ENCODE data around the gene AHR.
"Not testable (repeated sequence)": the region's sequence is repeated elsewhere in the genome, so short reads cannot be mapped to it uniquely, and the experiment has no call there.

Gene AHR

DNA sequence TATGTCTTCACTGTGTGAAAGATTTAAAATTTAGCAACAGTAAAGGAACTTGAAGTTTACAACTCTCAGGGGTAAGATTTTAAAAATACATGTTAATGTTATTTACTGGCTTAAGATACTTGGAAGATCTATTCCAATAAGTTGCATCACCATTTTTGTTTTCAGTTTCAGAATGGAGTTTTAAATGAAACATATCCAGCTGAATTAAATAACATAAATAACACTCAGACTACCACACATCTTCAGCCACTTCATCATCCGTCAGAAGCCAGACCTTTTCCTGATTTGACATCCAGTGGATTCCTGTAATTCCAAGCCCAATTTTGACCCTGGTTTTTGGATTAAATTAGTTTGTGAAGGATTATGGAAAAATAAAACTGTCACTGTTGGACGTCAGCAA, 44.3 kb downstream of the AHR start:
- DNase-seq, result no peak

DNA sequence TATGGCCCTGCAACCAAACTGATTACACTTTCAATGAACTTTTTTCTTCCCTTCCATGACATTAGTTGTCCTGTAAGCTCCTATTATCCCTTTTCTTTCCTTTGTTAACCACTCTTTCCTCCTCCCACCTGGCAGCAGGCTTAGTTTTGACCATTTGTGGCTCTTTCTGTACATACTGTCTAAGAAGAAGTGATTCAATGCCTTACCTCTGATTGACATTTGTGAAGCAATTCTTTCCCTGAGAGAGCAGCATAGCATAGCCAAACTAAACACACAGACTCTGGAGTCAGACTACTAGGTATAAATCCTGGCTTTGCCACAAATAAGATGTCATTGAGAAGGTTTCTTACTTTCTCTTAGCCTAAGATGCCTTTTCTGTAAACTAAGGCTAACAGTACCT, 48.9 kb downstream of the AHR start:
- DNase-seq, result no peak

DNA sequence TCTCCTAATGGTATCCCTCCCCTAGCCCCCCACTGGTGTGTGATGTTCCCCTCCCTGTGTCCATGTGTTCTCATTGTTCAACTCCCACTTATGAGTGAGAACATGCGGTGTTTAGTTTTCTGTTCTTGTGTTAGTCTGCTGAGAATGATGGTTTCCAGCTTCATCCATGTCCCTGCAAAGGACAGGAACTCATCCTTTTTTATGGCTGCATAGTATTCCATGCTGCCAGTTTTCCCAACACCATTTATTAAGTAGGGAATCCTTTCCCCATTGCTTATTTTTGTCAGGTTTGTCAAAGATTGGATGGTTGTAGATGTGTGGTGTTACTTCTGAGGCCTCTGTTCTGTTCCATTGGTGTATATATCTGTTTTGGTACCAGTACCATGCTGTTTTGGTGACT, 50.5 kb downstream of the AHR start:
- not testable (repeated sequence) for DNase-seq

DNA sequence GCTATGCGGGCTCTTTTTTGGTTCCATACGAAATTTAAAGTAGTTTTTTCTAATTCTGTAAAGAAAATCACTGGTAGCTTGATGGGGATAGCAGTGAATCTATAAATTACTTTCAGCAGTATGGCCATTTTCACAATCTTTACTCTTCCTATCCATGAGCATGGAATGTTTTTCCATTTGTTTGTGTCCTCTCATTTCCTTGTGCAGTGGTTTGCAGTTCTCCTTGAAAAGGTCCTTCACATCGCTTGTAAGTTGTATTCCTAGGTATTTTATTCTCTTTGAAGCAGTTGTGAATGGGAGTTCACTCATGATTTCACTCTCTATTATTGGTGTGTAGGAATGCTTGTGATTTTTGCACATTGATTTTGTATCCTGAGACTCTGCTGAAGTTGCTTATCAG, 51.9 kb downstream of the AHR start:
- not testable (repeated sequence) for DNase-seq

DNA sequence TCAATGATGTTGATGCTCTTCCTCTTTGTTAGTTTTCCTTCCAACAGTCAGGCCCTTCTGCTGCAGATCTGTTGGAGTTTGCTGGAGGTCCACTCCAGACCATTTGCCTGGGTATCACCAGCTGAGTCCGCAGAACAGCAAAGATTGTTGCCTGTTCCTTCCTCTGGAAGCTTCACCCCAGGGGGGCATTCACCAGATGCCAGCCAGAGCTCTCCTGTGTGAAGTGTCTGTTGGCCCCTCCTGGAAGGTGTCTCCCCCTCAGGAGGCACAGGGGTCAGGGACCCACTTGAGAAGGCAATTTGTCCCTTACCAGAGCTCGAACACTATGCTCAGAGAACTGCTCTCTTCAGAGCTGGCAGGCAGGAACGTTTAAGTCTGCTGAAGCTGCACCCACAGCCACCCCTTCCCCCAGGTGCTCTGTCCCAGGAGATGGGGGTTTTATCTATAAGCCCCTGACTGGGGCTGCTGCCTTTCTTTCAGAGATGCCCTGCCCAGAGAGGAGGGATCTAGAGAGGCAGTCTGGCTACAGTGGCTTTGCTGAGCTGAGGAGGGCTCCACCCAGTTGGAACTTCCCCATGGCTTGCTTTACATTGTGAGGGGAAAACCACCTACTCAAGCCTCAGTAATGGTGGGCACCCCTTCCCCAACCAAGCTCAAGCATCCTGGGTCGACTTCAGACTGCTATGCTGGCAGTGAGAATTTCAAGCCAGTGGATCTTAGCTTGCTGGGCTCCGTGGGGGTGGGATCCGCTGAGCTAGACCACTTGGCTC, 55.4 kb downstream of the AHR start:
- DNase-seq, result not testable (repeated sequence)

DNA sequence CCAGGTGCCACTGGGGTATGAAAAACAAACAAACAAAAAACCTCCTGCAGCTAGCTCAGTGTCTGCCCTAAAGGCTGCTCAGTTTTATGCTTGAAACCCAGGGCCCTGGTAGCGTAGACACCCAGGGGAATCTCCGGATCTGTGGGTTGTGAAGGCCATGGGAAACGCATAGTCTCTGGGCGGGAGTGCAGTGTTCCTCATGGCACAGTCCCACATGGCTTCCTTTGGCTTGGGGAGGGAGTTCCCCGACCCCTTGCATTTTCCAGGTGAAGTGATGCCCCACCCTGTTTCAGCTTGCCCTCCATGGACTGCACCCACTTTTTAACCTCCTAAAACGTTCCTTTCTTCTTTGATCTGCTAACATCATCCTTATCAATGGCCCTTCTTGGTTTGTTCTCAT, 56.0 kb downstream of the AHR start:
- no peak for DNase-seq

DNA sequence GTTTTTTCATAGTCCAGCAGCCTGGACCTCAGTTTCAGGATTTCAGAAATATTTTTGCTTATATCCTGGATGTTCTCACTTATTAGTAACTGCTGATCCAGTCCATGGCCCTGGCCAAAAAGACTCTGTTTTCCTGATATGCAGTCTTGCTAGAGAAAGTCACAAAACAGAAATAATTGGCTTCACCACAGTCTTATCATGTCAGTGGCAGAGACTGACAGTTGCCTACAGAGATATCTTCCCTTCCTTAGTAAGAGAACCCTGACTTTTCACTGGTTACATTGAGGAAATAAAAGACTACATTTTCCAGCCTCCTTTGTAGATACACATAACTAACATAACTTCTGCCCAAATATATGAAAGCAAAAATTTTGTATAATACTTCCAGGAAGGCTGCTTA, 56.6 kb downstream of the AHR start:
- no peak for DNase-seq

DNA sequence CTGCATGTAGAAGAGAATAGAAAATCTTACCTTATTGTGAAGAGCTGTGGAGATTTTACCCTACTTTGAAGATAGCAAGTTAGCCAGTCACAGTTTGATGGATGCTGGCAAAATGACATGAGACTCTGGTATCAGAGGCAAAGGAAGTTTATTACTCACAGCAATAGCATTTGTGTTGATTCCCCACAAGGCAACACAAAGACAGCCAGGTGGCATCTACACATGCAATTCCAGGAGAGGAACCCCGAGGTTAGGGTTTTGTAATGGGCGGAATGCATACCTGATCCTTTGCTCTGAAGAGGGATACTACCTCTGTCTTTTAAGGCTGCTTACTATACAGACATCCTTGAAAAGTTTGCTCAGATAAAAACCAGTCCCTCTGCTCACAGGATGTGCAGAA, 59.5 kb downstream of the AHR start:
- DNase-seq, result no peak

DNA sequence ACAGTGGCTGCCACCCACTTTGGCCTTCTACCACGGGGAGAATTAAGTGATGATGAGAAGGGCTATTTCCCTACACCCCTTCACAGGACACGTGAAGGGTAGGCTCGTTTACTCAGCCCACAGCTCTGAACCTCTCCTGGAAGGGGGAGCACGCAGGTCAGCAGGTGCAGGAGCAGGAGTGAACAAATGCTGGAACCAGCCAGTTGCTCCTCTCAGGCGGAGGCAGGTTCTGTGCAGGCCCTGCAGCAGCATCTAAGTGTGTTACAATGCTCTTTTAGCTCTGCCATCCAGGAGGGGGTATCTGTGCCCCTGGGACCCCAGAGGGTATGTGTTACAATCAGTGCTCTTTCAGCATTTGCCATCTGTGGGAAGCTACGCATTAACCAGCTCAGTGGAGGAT, 61.2 kb downstream of the AHR start:
- DNase-seq, result no peak

DNA sequence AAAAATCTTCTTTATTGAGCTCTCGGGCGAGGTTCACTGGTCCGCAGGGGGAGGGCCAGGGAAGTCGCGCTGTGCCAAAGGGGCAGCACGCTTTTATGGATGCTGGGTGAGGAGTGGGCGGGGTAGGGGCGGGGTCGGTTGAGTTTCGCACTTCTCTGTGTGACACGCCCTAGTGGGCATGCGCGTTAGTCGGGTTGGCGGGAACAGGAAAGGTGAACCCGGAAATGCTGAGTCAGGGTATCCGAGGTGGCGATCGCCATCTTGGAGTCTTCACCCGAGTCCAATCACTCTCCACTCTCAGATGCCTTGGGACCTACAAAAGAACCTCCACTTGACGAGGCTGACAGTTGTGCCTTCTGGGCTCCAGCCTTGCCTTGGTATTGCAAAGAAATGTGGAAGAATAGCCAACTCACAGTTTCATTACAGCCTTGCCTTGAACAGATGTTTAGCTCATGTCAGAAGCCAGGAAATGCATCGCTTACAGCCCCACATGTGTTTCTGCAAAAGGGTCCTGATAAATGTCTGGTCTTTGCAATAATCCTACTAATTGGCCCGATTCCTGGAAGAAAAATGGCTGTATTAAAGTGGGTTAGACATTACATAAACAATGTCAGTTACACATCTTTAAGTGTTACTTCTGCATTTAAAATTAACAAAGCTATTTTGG, 64.1 kb downstream of the AHR start:
- no peak for DNase-seq

DNA sequence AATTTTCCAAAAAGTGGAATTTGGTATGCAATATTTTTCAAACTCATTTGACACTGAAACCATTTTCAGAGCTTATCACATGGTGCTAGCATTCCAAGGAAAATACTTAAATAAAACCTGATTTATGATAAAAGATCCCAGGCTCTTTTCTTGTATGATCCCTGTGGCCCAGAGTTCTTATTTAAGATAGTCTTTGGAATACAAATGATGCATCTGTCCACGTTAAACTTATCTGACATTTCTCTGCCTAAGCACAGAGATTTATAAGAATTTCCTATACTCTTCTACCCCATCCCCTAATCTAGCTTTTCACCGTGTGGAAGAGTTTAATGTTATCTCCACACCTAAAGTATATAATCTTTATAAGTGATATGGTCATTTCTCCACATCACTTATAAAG, 66.2 kb downstream of the AHR start:
- DNase-seq, result no peak

DNA sequence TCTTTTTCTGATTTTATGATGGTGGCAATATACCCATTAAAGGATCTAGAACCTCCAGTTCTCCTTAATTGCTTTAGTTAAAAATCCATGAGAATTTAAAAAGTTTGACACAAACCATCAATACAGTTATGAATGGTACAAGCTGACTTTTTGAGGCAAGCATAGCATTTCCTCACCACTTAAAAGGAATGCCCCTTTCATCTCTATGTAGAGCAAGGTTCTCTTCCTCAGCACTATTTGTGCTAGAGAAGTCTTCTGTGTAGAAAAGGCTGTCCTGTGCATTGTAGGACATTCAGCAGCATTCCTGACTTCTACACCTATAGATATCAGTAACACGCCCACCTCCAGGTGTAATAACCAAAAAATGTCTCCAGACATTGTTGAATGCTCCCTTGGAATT, 67.3 kb downstream of the AHR start:
- no peak for DNase-seq

DNA sequence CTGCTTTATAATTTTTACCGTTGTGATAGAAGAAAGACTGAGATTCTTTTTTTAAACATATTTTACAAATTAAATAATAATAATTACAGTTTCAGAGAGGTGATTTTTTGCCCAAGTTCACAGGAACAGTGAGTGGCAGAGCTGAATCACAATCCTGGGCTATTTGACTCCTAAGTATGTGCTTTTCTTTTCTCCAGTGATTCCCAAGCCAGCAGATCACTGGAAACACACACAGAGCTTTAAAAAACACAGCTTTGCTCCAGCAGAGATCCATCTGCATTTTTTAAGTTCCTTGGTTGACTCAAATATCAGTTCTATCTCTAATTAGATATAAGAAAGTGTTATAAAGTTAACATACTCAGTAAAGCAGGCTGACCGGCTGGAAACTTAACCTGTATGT, 69.0 kb downstream of the AHR start:
- DNase-seq, result no peak

DNA sequence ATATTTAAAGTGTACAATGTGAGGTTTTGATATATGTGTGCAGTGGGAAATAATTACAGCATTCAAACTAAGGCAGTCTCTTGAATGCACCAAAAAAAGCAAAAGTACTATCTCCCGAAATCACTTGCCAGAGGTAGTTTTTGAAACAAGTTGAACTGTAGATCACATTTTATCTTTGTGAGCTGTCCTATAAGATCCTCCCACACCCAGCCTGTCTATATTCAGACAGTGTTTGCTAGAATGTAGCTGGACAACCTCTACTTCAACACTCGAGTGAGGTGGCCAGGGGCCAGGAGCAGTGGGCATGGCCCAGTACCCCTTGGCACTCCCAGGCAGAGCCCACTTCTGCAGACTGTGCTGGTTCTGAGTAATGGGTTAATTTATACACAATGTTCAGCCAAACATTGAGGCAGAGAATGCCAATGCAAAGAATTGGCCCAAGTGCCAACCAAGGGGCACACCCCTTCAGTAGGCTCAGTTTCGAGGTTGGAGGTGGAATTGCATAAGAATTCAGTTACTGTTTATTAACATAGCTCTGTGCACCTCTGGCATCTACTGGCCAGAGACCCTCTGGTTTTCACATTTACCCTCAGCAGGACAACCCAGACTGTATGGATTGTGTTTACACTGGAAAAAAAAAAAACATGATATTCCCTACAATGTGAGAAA, 70.5 kb downstream of the AHR start:
- no peak for DNase-seq

DNA sequence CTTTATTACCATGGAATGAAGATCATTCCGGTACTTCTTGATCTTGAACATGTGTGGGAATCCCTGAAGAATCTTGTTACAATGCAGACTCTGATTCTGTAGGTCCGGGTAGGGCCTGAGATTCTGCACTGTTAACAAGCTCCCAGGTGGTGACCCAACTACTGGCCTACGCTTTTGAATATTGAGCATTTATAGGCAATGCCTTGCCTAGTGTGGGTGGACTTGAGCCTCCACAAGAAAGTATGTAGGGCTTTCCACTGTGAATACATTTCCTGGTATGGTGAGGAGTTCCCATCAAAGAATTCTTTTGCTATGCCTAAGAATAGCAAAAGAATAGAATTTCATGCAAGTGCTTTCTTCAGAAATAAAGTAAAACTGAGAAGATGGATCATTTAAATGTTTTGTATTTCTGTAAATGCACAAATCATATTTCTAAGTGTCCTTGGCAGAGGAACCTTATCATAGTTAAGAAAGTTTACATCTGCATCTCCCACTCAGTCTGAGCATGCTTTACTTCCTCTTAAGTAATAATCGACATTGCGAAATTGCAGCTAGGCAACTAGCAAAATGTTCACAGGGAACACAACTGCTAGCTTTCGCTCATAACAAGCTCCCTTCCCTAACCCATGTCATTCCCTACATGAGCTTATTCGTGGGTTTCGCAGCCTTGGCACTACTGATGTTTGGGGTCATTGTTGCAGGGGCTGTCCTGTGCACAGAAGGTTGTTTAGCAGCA, 71.4 kb downstream of the AHR start:
- no peak for DNase-seq

DNA sequence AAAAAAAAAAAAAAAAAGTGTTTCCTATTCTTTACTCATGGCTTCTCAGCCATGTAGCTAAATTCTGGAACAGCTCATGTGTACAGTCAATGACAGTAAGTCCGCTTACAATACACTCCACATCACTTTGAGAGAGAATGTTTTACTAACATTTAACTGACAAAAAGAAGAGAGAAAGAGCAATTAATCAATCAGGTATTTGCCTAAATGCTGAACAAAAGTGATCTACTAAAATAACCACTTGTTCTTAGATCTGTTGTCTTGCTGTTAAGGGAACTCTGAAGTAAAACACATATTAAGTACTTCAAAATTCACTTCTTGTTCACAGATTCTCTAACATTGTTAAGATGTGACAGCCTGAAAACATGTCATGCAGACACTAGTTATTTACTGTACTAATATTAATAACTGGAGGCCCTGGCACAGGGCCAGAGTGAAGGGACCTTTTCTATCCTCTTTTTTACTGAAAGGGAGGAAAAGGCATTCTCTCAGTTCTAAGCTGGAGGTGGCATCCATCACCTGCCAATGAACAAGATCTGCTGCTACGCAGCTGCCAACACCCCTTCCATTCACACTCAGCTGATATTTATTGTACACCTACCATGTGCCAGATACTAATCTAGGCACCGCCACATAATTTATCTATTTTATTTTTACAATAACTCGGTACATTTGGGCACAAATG, 72.6 kb downstream of the AHR start:
- DNase-seq, result no peak

DNA sequence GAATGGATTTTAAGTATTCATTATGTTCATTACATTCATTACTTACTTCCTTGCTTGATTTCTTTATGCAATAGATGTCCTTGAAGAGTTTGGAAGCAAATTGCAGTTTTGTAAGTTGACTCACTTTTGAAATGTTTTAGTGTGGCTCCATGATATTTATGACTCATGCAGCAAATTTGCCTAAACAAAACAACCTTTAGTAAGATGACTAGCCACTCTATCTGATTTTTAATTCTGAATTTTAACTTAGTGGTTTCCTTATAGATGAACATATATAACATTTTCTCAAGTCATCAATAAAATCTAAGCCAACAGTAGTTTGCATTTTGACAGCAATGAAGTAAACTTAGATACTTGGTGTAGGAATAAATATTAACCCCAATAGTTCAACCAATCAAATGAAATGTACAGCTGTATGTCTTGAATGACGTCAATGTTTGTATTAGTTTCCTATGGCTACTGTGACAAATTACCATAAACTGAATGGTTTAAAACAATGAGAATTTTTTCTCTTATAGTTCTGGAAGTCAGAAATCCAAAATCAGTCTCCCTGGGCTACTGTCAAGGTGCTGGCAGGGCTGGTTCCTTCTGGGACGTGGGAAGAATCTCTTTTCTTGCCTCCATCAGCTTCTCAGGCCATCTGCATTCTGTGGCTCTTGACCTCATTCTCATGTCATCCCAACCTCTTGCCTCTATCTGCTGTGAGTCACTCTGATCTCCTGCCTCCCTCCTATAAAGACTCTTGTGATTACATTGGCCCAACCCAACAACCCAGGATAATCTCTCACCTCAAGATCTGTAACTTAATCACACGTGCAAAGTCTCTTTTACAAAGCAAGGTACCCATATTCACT, 73.4 kb downstream of the AHR start:
- DNase-seq, result no peak

DNA sequence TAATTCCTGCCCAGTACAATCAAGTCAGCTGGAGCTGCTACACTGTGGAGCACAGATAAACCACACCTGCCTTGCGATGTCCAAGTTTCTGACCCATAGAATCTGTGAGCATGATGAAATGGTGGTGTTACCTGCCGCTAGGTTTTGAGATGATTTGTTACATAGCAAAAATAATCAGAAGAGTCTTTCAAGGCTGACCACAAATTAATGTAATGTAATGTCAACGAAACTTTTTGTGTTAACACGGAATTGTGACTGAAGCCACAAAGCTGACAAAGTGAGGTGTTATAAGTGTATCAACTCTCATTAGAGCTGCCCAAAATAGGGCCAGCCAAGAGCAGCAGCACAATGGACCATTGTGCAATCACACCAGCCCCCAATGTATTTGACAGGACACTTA, 75.7 kb downstream of the AHR start:
- DNase-seq, result no peak

DNA sequence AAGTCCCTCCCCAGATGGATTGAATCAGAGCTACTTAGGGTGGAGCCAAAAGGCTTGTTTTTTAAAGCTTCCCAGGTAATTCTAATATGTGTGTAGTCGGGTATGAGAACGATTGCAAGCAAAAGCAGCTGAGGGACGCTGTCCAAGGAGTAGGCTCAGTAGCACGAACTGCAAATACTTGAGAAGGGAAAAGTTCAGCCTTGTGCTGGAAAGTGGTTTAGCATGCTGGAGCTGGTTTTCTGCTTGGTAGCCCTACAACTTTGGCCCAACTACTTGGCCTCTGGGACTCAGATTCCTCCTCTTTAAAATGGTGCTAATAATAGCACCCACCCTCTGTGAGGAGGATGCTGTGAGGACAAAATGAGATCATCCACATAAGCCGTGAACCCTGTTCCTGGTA, 76.2 kb downstream of the AHR start:
- DNase-seq, result no peak

DNA sequence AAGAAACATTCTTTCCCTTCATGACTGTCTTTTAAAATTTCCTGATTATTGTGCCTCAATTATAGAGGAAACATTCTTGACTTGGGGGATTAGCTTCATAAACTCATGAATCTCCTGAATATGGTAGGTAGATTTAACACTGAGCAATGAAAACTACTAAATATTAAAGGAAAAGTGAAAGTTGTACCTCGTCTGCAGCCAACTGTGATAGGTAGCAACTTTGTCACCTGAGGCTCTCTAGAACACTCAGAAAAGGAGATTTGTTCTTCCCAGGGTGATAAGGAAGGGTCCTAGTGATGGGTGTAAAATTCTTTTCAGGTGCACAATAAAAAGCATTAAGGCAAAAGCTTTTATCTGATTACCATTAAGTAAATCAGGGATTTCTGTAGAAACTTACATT, 78.1 kb downstream of the AHR start:
- no peak for DNase-seq

DNA sequence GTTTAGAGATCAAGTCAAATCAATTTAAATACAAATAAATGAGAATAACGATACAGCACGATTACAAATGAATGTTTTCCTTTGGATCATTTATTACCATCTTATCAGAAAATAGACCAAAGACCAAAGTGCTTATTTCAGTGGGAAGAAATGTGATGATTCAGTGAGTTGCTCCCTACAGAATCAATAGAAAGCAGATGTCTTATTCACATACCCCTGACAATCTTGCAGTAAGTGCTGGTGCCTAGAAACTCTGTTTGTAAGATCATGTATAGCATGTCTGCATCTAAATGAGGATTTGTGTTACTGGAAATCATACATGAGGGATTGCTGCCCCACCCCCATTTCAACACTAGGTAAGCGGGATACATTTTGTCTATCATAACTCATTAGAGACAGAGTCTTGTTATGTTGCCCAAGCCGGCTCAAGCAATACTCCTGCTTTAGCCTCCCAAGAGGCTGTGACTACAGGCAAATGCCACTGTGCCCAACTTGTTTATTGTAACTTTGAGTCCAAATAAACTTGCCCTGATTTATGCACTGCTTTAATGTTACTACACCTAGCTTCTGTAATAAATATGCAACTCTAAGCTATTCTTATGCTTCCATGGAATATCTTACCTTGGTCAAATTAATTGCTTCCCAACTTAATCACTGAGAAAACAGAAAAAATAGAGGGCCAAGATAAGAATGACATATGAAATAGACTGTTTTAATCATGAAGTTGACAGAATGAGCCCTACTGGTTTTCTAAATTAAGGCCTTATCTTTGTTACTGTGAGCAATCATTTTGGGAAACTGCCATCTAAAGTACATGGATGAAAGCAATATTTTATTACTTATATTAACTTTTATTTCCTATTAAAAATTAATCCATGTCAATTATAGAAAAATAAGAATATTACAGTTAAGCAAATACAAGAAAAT, 82.5 kb downstream of the AHR start:
- DNase-seq, result no peak

All from NK-92 treated with Interleukin-12 subunit alpha and Interleukin-12 subunit beta, amount 100 ng/mL, for 24 hours (cell line).